HG03064 (cell line): ENCODE measurements around the gene KCNG4.
A peak's percentile ranks its signal among the peaks of the same experiment; 100 is the strongest.
"Not testable (repeated sequence)": the region's sequence is repeated elsewhere in the genome, so short reads cannot be mapped to it uniquely, and the experiment has no call there.

ENCODE experiments used
- ATAC-seq: cut with Tn5 transposase; IDR thresholded peaks from one replicate; pipeline ENCODE4 v1.9.1; 2021; ENCODE audit warnings: low read depth; ENCODE audit not compliant: unreplicated experiment

Gene KCNG4

GRCh38 chr16:84212631-84213030, 27.2 kb downstream of the KCNG4 start:
- no peak for ATAC-seq

GRCh38 chr16:84212154-84212553, 27.7 kb downstream of the KCNG4 start:
- ATAC-seq, result no peak

GRCh38 chr16:84209989-84210388, 29.8 kb downstream of the KCNG4 start:
- ATAC-seq, result no peak

- no peak for ATAC-seq
Measured at GRCh38 chr16:84207879-84208278, 31.9 kb downstream of the KCNG4 start.

- ATAC-seq, result no peak
Measured at GRCh38 chr16:84207251-84207650, 32.6 kb downstream of the KCNG4 start.

GRCh38 chr16:84205976-84206691, 33.7 kb downstream of the KCNG4 start:
- ATAC-seq, result no peak

- not testable (repeated sequence) for ATAC-seq
Measured at GRCh38 chr16:84205123-84205522, 34.7 kb downstream of the KCNG4 start.

GRCh38 chr16:84204551-84204950, 35.3 kb downstream of the KCNG4 start:
- ATAC-seq, result not testable (repeated sequence)

- no peak for ATAC-seq
Measured at GRCh38 chr16:84199861-84200260, 40.0 kb downstream of the KCNG4 start.

- no peak for ATAC-seq
Measured at GRCh38 chr16:84199097-84199496, 40.7 kb downstream of the KCNG4 start.

- ATAC-seq, result no peak
Measured at GRCh38 chr16:84198401-84198800, 41.4 kb downstream of the KCNG4 start.

- no peak for ATAC-seq
Measured at GRCh38 chr16:84197466-84198128, 42.2 kb downstream of the KCNG4 start.

GRCh38 chr16:84196727-84197394, 43.0 kb downstream of the KCNG4 start:
- no peak for ATAC-seq

GRCh38 chr16:84196101-84196500, 43.7 kb downstream of the KCNG4 start:
- ATAC-seq, result no peak

- ATAC-seq, result no peak
Measured at GRCh38 chr16:84195201-84196093, 44.4 kb downstream of the KCNG4 start.

- peak; percentile 61 for ATAC-seq
Measured at GRCh38 chr16:84194470-84195200, 45.2 kb downstream of the KCNG4 start.

- no peak for ATAC-seq
Measured at GRCh38 chr16:84194018-84194417, 45.8 kb downstream of the KCNG4 start.

- ATAC-seq, result no peak
Measured at GRCh38 chr16:84193480-84193879, 46.3 kb downstream of the KCNG4 start.

- ATAC-seq, result no peak
Measured at GRCh38 chr16:84191466-84191865, 48.3 kb downstream of the KCNG4 start.
